Vagina (tissue), 2 donors: ENCODE measurements around the gene DOK7. TPM values are rescaled to one million over a fixed set of nuclear protein-coding genes. Genes with fewer than 3 reads are reported as not detected.
"Not testable (repeated sequence)": the region's sequence is repeated elsewhere in the genome, so short reads cannot be mapped to it uniquely, and the experiment has no call there.

ENCODE experiments used
- DNase-seq, 2 donors: peaks; one replicate each; pipeline ENCODE4 v3.0.0-alpha.2; 2017; ENCODE audit errors: extremely low spot score in 2 of 2
- H3K27ac ChIP-seq: fragments of 200-600 bp; sonication (generic); one replicate; pipeline ENCODE4 v1.5.1; 2019
- H3K27me3 ChIP-seq: fragments of 200-600 bp; sonication (generic); one replicate; pipeline ENCODE4 v1.5.1; 2019
- H3K36me3 ChIP-seq, 2 donors: fragments of 200-600 bp; sonication (generic); one replicate each; pipeline ENCODE4 v1.5.1; 2017 to 2019
- H3K4me1 ChIP-seq: fragments of 200-600 bp; sonication (generic); one replicate; pipeline ENCODE4 v1.5.1; 2019
- H3K4me3 ChIP-seq, 2 donors: fragments of 200-600 bp; sonication (generic); 1 replicate in 1 of 2; 2 replicates in 1 of 2; pipeline ENCODE4 v1.5.1; 2016 to 2019
- H3K9me3 ChIP-seq: fragments of 200-600 bp; sonication (generic); one replicate; pipeline ENCODE4 v1.5.1; 2019
- CTCF ChIP-seq, 3 experiments: fragments of 450-650 bp in 2 of 3; fragments of 200-600 bp in 1 of 3; sonication (generic) in 1 of 3; IDR thresholded peaks; one replicate each; pipeline ENCODE4 v1.5.1; 2017 to 2019; ENCODE audit warnings: antibody characterized with exemption in 3 of 3, mild to moderate bottlenecking in 2 of 3, moderate library complexity in 2 of 3
- POLR2A ChIP-seq, 2 donors: fragments of 450-650 bp; IDR thresholded peaks; one replicate each; pipeline ENCODE4 v1.6.1; 2017; ENCODE audit warnings: antibody characterized with exemption in 2 of 2, mild to moderate bottlenecking in 2 of 2, moderate library complexity in 2 of 2
- POLR2AphosphoS5 ChIP-seq, 2 donors: sonication (generic); formaldehyde crosslinking; IDR thresholded peaks; one replicate each; pipeline ENCODE4 v1.9.0; 2017; ENCODE audit warnings: antibody characterized with exemption in 2 of 2, mild to moderate bottlenecking in 2 of 2, low read depth in 1 of 2; ENCODE audit not compliant: insufficient read depth in 1 of 2
- intact Hi-C: fragments of 100-400 bp; cut with DNase I; formaldehyde crosslinking; loops from one replicate; pipeline ENCODE4 v1.15.1; 2023
- total RNA-seq: library from RNA; depleted of rRNA; stranded (reverse); fragments of >200 nt; gene quantifications from one replicate; pipeline ENCODE4 v1.2.3, GENCODE V29; 2016

Gene DOK7
- total RNA-seq, 1 donor from 2014 or later, result 4.7 TPM

DNA sequence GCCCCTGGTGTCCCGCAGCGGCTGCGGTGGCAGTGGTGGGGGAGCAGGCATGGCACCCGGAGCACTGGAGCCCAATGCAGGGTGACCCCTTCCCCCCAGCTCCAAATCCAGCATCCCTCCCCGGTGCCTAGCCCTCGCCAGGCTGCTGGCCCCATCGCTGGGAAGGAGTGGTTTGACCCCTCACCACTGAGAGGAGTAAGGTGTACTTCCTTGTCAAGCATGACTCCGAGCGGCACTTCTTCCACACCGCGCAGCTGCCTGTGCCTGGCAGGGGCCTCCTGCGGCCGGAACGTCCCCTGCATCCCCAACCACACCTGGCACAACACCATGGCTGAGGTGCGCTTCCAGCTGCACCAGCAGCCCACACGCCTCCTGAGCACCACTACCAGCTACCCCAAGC is 42.1 kb downstream of the DOK7 start:
- peaks cover 7% of the 10 kb centered on the region for H3K4me1 ChIP-seq
- H3K27ac ChIP-seq, result no peak overlapping the region
- H3K36me3 ChIP-seq, result peaks cover 0 to 26% of the 10 kb centered on the region in 2 donors
- intact Hi-C loops, result no loop called here
- TF ChIP-seq POLR2A (IDR thresholded peaks at IDR 0.05) (no peak), CTCF (IDR thresholded peaks at IDR 0.05) (no peak), POLR2AphosphoS5 (IDR thresholded peaks at IDR 0.05; ENCODE audit: insufficient read depth in 1 of 2, low read depth in 1 of 2) (no peak)
- H3K9me3 ChIP-seq, result no peaks in the 10 kb centered on the region
- no peak overlapping the region for H3K4me3 ChIP-seq
- H3K27me3 ChIP-seq, result no peaks in the 10 kb centered on the region
- no peak for DNase-seq

- Histone ChIP-seq H3K4me1 (no peaks in the 10 kb centered on the region), H3K36me3 (peaks cover 0 to 54% of the 10 kb centered on the region in 2 donors), H3K27me3 (no peaks in the 10 kb centered on the region), H3K9me3 (no peaks in the 10 kb centered on the region), H3K4me3 (no peak overlapping the region), H3K27ac (no peak overlapping the region)
- no peak for DNase-seq
- TF ChIP-seq POLR2A (IDR thresholded peaks at IDR 0.05) (no peak), CTCF (IDR thresholded peaks at IDR 0.05) (no peak), POLR2AphosphoS5 (IDR thresholded peaks at IDR 0.05; ENCODE audit: insufficient read depth in 1 of 2, low read depth in 1 of 2) (no peak)
- intact Hi-C loops, result no loop called here
Measured at GRCh38 chr4:3508542-3508941, 45.4 kb downstream of the DOK7 start.

- Histone ChIP-seq H3K36me3 (peaks cover 0 to 67% of the 10 kb centered on the region in 2 donors), H3K4me3 (no peak overlapping the region), H3K27me3 (no peaks in the 10 kb centered on the region), H3K9me3 (no peaks in the 10 kb centered on the region), H3K4me1 (no peaks in the 10 kb centered on the region), H3K27ac (no peak overlapping the region)
- intact Hi-C loops, result no loop called here
- TF ChIP-seq POLR2AphosphoS5 (IDR thresholded peaks at IDR 0.05; ENCODE audit: insufficient read depth in 1 of 2, low read depth in 1 of 2) (no peak), POLR2A (IDR thresholded peaks at IDR 0.05) (no peak), CTCF (IDR thresholded peaks at IDR 0.05) (no peak)
- DNase-seq, result no peak
Measured at GRCh38 chr4:3510481-3510880, 47.4 kb downstream of the DOK7 start.

GRCh38 chr4:3511187-3511586 is 48.1 kb downstream of the DOK7 start:
- Histone ChIP-seq H3K27ac (no peak overlapping the region), H3K4me1 (no peaks in the 10 kb centered on the region), H3K9me3 (no peaks in the 10 kb centered on the region), H3K4me3 (no peak overlapping the region), H3K36me3 (peaks cover 0 to 74% of the 10 kb centered on the region in 2 donors), H3K27me3 (no peaks in the 10 kb centered on the region)
- DNase-seq, result no peak
- TF ChIP-seq POLR2A (IDR thresholded peaks at IDR 0.05) (no peak), POLR2AphosphoS5 (IDR thresholded peaks at IDR 0.05; ENCODE audit: insufficient read depth in 1 of 2, low read depth in 1 of 2) (no peak), CTCF (IDR thresholded peaks at IDR 0.05) (no peak)
- intact Hi-C loops, result no loop called here

DNA sequence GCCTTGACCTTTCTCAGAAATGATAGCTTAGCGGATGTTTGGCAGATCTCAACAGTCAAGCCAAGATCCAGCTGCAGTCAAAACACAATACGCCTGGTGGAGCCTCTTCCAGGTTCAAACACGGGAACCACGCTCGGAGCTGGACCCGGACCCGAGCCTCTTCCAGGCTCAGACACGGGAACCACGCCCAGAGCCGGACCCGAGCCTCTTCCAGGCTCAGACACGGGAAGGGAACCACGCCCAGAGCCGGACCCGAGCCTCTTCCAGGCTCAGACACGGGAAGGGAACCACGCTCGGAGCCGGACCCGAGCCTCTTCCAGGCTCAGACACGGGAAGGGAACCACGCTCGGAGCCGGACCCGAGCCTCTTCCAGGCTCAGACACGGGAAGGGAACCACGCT is 48.5 kb downstream of the DOK7 start:
- H3K4me3 ChIP-seq, H3K9me3 ChIP-seq, H3K27ac ChIP-seq, H3K27me3 ChIP-seq, DNase-seq, intact Hi-C loops, H3K4me1 ChIP-seq: not testable (repeated sequence)
- H3K36me3 ChIP-seq, result peaks cover 0 to 74% of the 10 kb centered on the region in 2 donors

- no peaks in the 10 kb centered on the region for H3K27me3 ChIP-seq
- H3K4me3 ChIP-seq, result no peak overlapping the region
- intact Hi-C loops, result no loop called here
- TF ChIP-seq POLR2A (IDR thresholded peaks at IDR 0.05) (no peak), POLR2AphosphoS5 (IDR thresholded peaks at IDR 0.05; ENCODE audit: insufficient read depth in 1 of 2, low read depth in 1 of 2) (no peak), CTCF (IDR thresholded peaks at IDR 0.05) (no peak)
- H3K4me1 ChIP-seq, result no peaks in the 10 kb centered on the region
- H3K36me3 ChIP-seq, result peaks cover 0 to 74% of the 10 kb centered on the region in 2 donors
- H3K27ac ChIP-seq, result no peak overlapping the region
- DNase-seq, result no peak
- H3K9me3 ChIP-seq, result no peaks in the 10 kb centered on the region
Measured at GRCh38 chr4:3512279-3512678, 49.2 kb downstream of the DOK7 start.
